ENCODE results near the gene PLIN3.
"Not testable (repeated sequence)": the region's sequence is repeated elsewhere in the genome, so short reads cannot be mapped to it uniquely, and the experiment has no call there.

Gene PLIN3

DNA sequence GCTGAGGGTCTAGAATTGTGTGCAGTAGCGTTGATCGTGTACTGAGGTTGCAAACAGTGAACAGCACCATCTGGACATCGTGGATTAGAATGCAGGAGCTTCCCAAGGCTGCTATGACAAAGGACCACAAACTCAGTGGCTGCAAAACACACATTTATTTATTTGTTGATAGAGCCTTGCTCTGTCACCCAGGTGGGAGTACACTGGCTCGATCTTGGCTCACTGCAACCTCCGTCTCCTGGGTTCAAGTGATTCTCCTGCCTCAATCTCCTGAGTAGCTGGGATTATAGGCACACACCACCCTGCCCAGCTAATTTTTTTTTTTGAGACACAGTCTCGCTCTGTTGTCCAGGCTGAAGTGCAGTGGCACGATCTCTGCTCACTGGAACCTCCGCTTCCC is 39.5 kb upstream of the PLIN3 start:
- H3K27ac ChIP-seq = no peak overlapping the region
- no peak for DNase-seq (ENCODE audit: low spot score)
- TF ChIP-seq, protein P1, sequence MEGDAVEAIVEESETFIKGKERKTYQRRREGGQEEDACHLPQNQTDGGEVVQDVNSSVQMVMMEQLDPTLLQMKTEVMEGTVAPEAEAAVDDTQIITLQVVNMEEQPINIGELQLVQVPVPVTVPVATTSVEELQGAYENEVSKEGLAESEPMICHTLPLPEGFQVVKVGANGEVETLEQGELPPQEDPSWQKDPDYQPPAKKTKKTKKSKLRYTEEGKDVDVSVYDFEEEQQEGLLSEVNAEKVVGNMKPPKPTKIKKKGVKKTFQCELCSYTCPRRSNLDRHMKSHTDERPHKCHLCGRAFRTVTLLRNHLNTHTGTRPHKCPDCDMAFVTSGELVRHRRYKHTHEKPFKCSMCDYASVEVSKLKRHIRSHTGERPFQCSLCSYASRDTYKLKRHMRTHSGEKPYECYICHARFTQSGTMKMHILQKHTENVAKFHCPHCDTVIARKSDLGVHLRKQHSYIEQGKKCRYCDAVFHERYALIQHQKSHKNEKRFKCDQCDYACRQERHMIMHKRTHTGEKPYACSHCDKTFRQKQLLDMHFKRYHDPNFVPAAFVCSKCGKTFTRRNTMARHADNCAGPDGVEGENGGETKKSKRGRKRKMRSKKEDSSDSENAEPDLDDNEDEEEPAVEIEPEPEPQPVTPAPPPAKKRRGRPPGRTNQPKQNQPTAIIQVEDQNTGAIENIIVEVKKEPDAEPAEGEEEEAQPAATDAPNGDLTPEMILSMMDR (IDR thresholded peaks at IDR 0.05) = no peak
- H3K4me3 ChIP-seq = no peak overlapping the region

DNA sequence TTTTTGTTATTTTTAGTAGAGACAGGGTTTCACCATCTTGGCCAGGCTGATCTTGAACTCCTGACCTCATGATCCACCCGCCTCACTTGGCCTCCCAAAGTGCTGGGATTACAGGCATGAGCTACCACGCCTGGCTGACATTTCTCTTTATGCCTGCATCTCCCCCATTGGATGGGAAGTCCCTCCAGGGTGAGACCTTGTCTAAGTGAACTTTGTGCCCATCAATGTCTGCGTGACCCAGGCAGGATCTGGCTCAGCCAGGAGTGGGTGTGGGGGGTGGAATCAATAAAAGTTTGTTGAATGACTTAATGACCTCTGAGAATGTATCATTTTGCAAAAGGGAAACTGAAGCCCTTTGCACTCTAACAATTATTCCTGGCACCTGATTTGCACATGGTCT is 37.0 kb upstream of the PLIN3 start:
- no peak overlapping the region for H3K4me3 ChIP-seq
- no peak for DNase-seq (ENCODE audit: low spot score)
- H3K27ac ChIP-seq = no peak overlapping the region
- TF ChIP-seq, protein P1 (IDR thresholded peaks at IDR 0.05) = no peak

DNA sequence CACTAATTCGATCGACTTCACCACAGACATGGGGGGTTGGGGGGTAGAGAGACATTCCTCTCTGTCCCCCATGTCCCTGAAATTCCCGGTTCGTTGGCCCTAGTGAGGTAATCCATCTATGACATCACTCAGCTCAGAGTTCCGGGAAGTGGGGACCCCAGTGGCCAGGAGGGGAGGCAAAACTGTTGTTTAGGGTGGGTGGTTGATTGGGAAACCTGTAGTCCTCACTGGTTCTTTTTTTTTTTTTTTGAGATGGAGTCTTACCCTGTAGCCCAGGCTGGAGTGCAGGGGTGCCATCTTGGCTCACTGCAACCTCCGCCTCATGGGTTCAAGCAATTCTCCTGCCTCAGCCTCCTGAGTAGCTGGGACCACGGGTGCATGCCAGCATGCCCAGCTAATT is 35.3 kb upstream of the PLIN3 start, which contains the start of gene ARRDC5:
Gene ARRDC5 (minus strand): TSS at position 101 of the 400 bp plus-strand sequence. CDS start 71 bp downstream, at position 30.
- no peak within 1 kb of the TSS for H3K4me3 ChIP-seq
- H3K27ac ChIP-seq = no peak within 1 kb of the TSS
- TF ChIP-seq, protein P1 (IDR thresholded peaks at IDR 0.05) = no peak
- no peak for DNase-seq (ENCODE audit: low spot score)

DNA sequence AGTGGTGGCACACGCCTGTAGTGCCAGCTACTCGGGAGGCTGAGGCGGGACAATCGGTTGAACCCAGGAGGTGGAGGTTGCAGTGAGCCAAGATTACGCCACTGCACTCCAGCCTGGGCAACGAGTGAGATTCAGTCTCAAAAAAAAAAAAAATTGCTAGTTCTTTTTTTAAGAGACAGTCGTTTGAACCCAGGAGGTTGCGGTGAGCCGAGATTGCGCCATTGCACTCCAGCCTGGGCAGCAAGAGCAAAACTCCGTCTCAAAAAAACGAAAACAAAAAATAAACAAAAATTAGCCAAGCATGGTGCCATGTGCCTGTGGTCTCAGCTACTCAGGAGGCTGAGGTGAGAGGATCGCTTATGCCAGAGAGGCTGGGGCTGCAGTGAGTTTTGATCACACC is 33.4 kb upstream of the PLIN3 start:
- not testable (repeated sequence) for H3K27ac ChIP-seq; DNase-seq (ENCODE audit: low spot score); H3K4me3 ChIP-seq

DNA sequence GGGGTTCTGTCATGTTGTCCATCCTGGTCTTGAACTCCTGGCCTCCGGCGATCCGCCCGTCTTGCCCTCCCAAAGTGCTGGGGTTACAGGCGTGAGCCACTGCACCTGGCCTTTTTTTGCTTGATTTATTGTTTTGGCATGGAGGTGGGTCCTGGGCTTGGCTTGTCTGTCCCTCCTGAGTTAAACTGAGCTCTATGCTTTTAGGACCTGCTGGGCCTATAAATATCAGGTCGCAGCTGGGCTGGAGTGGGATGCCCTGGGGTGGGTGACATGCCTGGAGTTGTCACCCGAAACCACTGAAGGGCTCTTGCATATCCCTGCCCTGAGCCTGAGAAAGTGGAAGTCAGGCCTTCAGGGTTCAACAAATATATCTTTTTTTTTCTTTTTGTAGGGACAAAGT is 29.7 kb upstream of the PLIN3 start:
- TF ChIP-seq, protein P1 (IDR thresholded peaks at IDR 0.05) = no peak
- Histone ChIP-seq H3K27ac (no peak overlapping the region), H3K4me3 (no peak overlapping the region)
- DNase-seq (ENCODE audit: low spot score) = no peak

DNA sequence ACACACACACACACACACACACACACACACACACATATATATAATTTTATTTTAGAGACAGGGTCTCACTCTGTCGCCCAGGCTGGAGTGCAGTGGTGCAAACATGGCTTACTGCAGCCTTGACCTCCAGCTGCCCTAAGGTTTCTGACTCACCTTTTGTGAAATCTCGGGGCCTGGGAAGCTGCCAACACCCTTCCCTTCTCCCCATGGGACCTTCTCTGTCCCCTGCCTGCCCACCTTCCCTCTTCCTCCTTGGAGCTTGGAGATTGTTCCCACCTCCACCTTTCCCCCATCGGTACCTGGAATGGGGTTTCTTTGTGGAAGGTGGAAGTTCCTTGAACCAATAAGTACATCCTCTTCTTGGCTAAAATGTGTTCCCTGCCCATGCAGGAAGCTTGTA is 28.9 kb upstream of the PLIN3 start:
- H3K27ac ChIP-seq = no peak overlapping the region
- TF ChIP-seq, protein P1 (IDR thresholded peaks at IDR 0.05) = no peak
- DNase-seq (ENCODE audit: low spot score) = no peak
- no peak overlapping the region for H3K4me3 ChIP-seq

DNA sequence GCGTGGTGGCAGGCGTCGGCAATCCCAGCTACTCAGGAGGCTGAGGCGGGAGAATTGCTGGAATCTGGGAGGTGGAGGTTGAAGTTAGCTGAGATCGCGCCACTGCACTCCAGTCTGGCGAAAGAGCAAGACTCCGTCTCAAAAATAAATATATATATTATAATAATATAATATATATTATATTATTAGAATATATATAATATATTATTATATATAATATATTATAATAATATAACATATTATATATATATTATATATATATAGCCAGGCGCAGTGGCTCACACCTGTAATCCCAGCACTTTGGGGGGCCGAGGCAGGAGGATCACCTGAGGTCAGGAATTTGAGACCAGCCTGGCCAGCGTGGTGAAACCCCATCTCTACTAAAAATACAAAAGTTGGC is 25.5 kb upstream of the PLIN3 start:
- not testable (repeated sequence) for H3K4me3 ChIP-seq; DNase-seq (ENCODE audit: low spot score); H3K27ac ChIP-seq

DNA sequence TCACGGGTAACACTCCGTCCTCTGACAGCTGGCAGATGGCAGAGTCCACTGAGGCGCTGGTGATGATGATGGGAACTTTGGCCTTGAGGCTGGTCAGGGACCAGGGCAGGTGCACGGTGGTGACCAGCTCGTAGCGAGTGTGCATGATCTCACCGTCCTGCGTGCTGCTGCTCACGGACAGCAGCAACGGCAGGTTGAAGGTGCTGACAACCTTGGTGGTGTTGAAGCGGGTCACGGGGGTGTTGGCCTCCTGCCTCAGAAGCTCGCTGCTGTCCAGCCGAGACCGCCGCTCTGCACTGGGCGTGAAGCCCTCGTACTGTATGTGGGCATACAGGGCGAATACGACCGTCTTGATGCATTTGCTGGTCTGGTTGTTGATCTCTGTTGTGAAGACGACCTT is 23.6 kb upstream of the PLIN3 start:
- Histone ChIP-seq H3K4me3 (no peak overlapping the region), H3K27ac (no peak overlapping the region)
- no peak for DNase-seq (ENCODE audit: low spot score)
- TF ChIP-seq, protein P1 (IDR thresholded peaks at IDR 0.05) = no peak
